ENCODE results near the gene DHRS3. TPM values are rescaled to one million over a fixed set of nuclear protein-coding genes. Genes with fewer than 3 reads are reported as not detected.

DHRS3 gene
- total and polyA plus RNA-seq, 2 donors (not counting 1 experiment from before 2014, with no cell fraction given): 8.4 to 36.8 TPM

GRCh38 chr1:12619792-12620487, 1.9 kb upstream of the DHRS3 start:
- H3K4me2 ChIP-seq (ENCODE audit: extremely low read depth, insufficient read depth, low read length): peak overlapping the region; percentile 84
- H3K4me3 ChIP-seq (replicated peaks in 1 of 4; ENCODE audit: control extremely low read depth in 1 of 4, insufficient read depth in 1 of 4, low read depth in 3 of 4, low read length in 4 of 4): peak overlapping the region in 1 of 4 experiments; percentile 83
- H3K27me3 ChIP-seq (ENCODE audit: control insufficient read depth, insufficient read depth, low read length): no peaks in the 10 kb centered on the region
- H3K79me2 ChIP-seq (ENCODE audit: control insufficient read depth, insufficient read depth, low read length): no peaks in the 10 kb centered on the region
- TF ChIP-seq EZH2 (IDR thresholded peaks at IDR 0.05; ENCODE audit: low read length, missing control alignments): no peak
- peak; percentile 95 to 96 for TF ChIP-seq CTCF (conservative IDR thresholded peaks at IDR 0.05 in 1 of 2, IDR thresholded peaks at IDR 0.05 in 1 of 2; ENCODE audit: low read depth in 1 of 2, low read length in 2 of 2)
- H4K20me1 ChIP-seq (ENCODE audit: control insufficient read depth, extremely low read depth, insufficient read depth, low read length): no peaks in the 10 kb centered on the region
- H2AFZ ChIP-seq (ENCODE audit: low read length): no peak overlapping the region
- H3K27ac ChIP-seq (ENCODE audit: insufficient read depth, low read length): peak overlapping the region; percentile 75
- no peaks in the 10 kb centered on the region for H3K9me3 ChIP-seq (ENCODE audit: control insufficient read depth, insufficient read depth, low read depth, low read length)
- H3K4me1 ChIP-seq (ENCODE audit: control insufficient read depth, extremely low read depth, insufficient read depth, low read length): peaks cover 17% of the 10 kb centered on the region
- DNase-seq (ENCODE audit: low read depth in 2 of 2): peak; percentile 80 to 90
- no peak overlapping the region for H3K9ac ChIP-seq (ENCODE audit: insufficient read depth, low read length)
- H3K36me3 ChIP-seq (ENCODE audit: control insufficient read depth, insufficient read depth, low read length): no peaks in the 10 kb centered on the region

GRCh38 chr1:12618965-12619791, 1.2 kb upstream of the DHRS3 start:
- no peaks in the 10 kb centered on the region for H3K36me3 ChIP-seq (ENCODE audit: control insufficient read depth, insufficient read depth, low read length)
- DNase-seq (ENCODE audit: low read depth in 2 of 2): peak; percentile 71 to 91
- H4K20me1 ChIP-seq (ENCODE audit: control insufficient read depth, extremely low read depth, insufficient read depth, low read length): no peaks in the 10 kb centered on the region
- peak overlapping the region; percentile 57 for H3K9ac ChIP-seq (ENCODE audit: insufficient read depth, low read length)
- no peak for TF ChIP-seq EZH2 (IDR thresholded peaks at IDR 0.05; ENCODE audit: low read length, missing control alignments)
- TF ChIP-seq CTCF (conservative IDR thresholded peaks at IDR 0.05 in 1 of 2, IDR thresholded peaks at IDR 0.05 in 1 of 2; ENCODE audit: low read depth in 1 of 2, low read length in 2 of 2): no peak
- peak overlapping the region; percentile 54 to 83 (median 71) for H3K4me3 ChIP-seq (replicated peaks in 1 of 4; ENCODE audit: control extremely low read depth in 1 of 4, insufficient read depth in 1 of 4, low read depth in 3 of 4, low read length in 4 of 4)
- H3K4me1 ChIP-seq (ENCODE audit: control insufficient read depth, extremely low read depth, insufficient read depth, low read length): peaks cover 17% of the 10 kb centered on the region
- peak overlapping the region; percentile 75 for H3K27ac ChIP-seq (ENCODE audit: insufficient read depth, low read length)
- no peaks in the 10 kb centered on the region for H3K79me2 ChIP-seq (ENCODE audit: control insufficient read depth, insufficient read depth, low read length)
- no peaks in the 10 kb centered on the region for H3K27me3 ChIP-seq (ENCODE audit: control insufficient read depth, insufficient read depth, low read length)
- no peaks in the 10 kb centered on the region for H3K9me3 ChIP-seq (ENCODE audit: control insufficient read depth, insufficient read depth, low read depth, low read length)
- peak overlapping the region; percentile 4 for H2AFZ ChIP-seq (ENCODE audit: low read length)
- H3K4me2 ChIP-seq (ENCODE audit: extremely low read depth, insufficient read depth, low read length): peak overlapping the region; percentile 84

- Histone ChIP-seq H3K27ac (ENCODE audit: insufficient read depth, low read length) (peak overlapping the region; percentile 75), H3K27me3 (ENCODE audit: control insufficient read depth, insufficient read depth, low read length) (no peaks in the 10 kb centered on the region), H4K20me1 (ENCODE audit: control insufficient read depth, extremely low read depth, insufficient read depth, low read length) (no peaks in the 10 kb centered on the region), H3K4me3 (replicated peaks in 1 of 4; ENCODE audit: control extremely low read depth in 1 of 4, insufficient read depth in 1 of 4, low read depth in 3 of 4, low read length in 4 of 4) (peak overlapping the region; percentile 54 to 83 (median 71)), H2AFZ (ENCODE audit: low read length) (no peak overlapping the region), H3K4me1 (ENCODE audit: control insufficient read depth, extremely low read depth, insufficient read depth, low read length) (peaks cover 17% of the 10 kb centered on the region), H3K36me3 (ENCODE audit: control insufficient read depth, insufficient read depth, low read length) (no peaks in the 10 kb centered on the region), H3K79me2 (ENCODE audit: control insufficient read depth, insufficient read depth, low read length) (no peaks in the 10 kb centered on the region), H3K9ac (ENCODE audit: insufficient read depth, low read length) (peak overlapping the region; percentile 57), H3K4me2 (ENCODE audit: extremely low read depth, insufficient read depth, low read length) (peak overlapping the region; percentile 84), H3K9me3 (ENCODE audit: control insufficient read depth, insufficient read depth, low read depth, low read length) (no peaks in the 10 kb centered on the region)
- no peak for DNase-seq (ENCODE audit: low read depth in 2 of 2)
- no peak for TF ChIP-seq CTCF (conservative IDR thresholded peaks at IDR 0.05 in 1 of 2, IDR thresholded peaks at IDR 0.05 in 1 of 2; ENCODE audit: low read depth in 1 of 2, low read length in 2 of 2)
- TF ChIP-seq EZH2 (IDR thresholded peaks at IDR 0.05; ENCODE audit: low read length, missing control alignments): no peak
Measured at GRCh38 chr1:12618661-12618964, 603 bp upstream of the DHRS3 start.
